Central memory CD8-positive, alpha-beta T cell (primary cell): Measurements from ENCODE around the gene STYK1.
A peak's percentile ranks its signal among the peaks of the same experiment; 100 is the strongest.

ENCODE experiments used
- ATAC-seq: fragments of 150-1000 bp; cut with Tn5 transposase; replicated peaks from 2 replicates; pipeline ENCODE4 v1.10.0; 2022; ENCODE audit warnings: mild to moderate bottlenecking, moderate FRiP score, moderate number of reproducible peaks; ENCODE audit not compliant: poor library complexity, severe bottlenecking; ENCODE audit errors: extremely low read depth
- DNase-seq, 2 donors: peaks; one replicate each; pipeline ENCODE4 v3.0.0; 2021; ENCODE audit warnings: low spot score in 2 of 2
- H3K27ac Mint-ChIP-seq: one replicate; pipeline ENCODE4 v1.8.0; 2022; ENCODE audit warnings: low read depth, mild to moderate bottlenecking, moderate library complexity, mixed read lengths
- H3K27me3 Mint-ChIP-seq: one replicate; pipeline ENCODE4 v1.8.0; 2022; ENCODE audit warnings: mixed read lengths
- H3K36me3 Mint-ChIP-seq: one replicate; pipeline ENCODE4 v1.8.0; 2022; ENCODE audit warnings: mild to moderate bottlenecking, moderate library complexity, mixed read lengths; ENCODE audit not compliant: insufficient read depth
- H3K4me1 Mint-ChIP-seq: one replicate; pipeline ENCODE4 v1.8.0; 2022; ENCODE audit warnings: mixed read lengths
- H3K4me3 Mint-ChIP-seq: one replicate; pipeline ENCODE4 v1.8.0; 2022; ENCODE audit warnings: mild to moderate bottlenecking, moderate library complexity, mixed read lengths
- H3K9me3 Mint-ChIP-seq: one replicate; pipeline ENCODE4 v1.8.0; 2022; ENCODE audit warnings: mixed read lengths

STYK1 gene, protein sequence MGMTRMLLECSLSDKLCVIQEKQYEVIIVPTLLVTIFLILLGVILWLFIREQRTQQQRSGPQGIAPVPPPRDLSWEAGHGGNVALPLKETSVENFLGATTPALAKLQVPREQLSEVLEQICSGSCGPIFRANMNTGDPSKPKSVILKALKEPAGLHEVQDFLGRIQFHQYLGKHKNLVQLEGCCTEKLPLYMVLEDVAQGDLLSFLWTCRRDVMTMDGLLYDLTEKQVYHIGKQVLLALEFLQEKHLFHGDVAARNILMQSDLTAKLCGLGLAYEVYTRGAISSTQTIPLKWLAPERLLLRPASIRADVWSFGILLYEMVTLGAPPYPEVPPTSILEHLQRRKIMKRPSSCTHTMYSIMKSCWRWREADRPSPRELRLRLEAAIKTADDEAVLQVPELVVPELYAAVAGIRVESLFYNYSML

DNA sequence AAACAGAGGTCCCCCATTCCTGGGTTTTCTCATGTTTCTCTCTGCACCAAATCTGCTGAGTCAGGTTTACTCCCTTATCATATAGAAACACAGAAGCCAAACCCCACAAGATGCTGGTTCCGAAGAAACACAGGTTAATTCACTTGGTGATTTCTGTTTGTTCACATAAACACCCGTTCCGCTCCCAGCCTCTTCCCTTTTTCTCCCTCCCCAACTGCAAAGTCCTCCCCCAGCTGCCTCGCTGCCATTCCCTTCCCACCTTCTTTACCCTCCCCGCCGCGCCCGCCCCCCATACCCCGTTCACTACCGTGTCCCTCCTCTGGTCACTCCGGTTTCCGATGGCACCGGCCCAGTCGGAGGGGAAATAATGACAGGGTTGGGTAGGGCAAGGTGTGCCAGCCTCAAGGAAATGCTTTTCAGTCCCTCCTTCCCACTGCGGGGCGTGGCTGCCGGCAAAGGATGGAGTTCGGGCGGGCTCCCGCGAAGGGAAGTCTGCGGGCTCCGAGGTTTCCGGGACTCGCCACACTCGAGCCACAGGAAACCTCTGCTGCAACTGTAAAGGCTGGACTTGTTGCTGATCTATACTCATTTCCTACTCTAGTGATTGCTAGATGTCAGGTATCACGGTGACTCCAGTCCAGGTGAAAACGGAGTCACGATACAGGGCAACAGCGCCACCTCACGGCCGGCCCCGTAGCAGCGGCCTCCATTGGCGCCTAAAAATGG, at the start of gene STYK1:
Gene STYK1 (minus strand): TSS at position 394 of the 726 bp plus-strand sequence. CDS start 39,434 bp downstream, outside the sequence.
- Mint-ChIP-seq H3K9me3 (no peaks in the 10 kb centered on the region), H3K27me3 (no peaks in the 10 kb centered on the region), H3K4me3 (peak within 1 kb of the TSS; percentile 85), H3K27ac (peak within 1 kb of the TSS; percentile 93), H3K4me1 (peaks cover 56% of the 10 kb centered on the region), H3K36me3 (peaks cover 17% of the 10 kb centered on the region)
- ATAC-seq = peak; percentile 61
- peak; percentile 76 to 77 for DNase-seq

DNA sequence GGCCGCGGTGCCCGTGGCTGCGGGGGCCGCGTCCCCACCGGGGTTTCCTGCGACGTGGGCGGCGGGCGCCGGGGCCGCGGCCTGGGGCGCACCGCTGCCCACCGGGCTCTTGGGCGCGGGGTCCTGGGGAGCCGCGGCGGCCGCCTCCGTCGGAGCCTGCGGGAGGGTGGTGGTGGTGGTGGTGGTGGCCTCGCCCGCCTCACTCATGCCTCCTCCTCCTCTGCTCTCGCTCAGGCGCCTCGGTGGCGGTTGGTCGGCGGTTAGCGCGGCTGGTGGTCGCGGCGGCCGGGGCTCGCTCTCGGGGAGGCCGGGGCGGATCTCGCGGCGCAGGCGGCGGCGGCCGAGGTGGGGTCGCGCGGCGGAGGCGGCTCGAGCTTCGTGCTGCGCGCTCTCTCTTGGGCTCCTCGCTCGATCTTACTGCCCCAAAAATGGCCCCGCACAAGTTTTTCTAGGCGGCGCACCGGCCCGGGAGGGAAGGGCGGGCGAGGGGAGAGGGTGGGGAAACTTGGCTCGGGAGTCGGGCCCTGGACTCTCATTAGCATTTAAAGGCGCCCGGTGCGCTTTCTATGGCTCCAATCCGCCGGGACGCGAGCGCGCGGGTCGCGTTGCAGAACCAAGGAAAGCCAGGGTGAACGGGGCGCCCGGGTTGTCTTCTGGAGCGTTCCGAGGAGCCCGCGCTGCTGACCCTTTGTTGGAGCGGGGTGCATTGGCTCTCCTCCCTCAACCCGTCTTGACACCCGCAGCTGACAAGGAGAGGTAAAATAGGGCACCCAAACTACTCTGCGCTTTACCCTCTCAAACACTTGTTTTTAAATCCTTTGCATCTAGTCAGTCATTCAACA, 49.3 kb upstream of the STYK1 start, which contains the start of gene YBX3:
Gene YBX3 (minus strand): TSS at position 419 of the 842 bp plus-strand sequence. CDS start 212 bp downstream, at position 207.
- no peaks in the 10 kb centered on the region for H3K9me3 Mint-ChIP-seq
- H3K4me1 Mint-ChIP-seq = peaks cover 22% of the 10 kb centered on the region
- ATAC-seq (peak; percentile 24), DNase-seq (peak; percentile 38 to 45)
- peaks cover 17% of the 10 kb centered on the region for H3K27me3 Mint-ChIP-seq
- H3K27ac Mint-ChIP-seq = peak within 1 kb of the TSS; percentile 95
- peaks cover 23% of the 10 kb centered on the region for H3K36me3 Mint-ChIP-seq
- H3K4me3 Mint-ChIP-seq = peak within 1 kb of the TSS; percentile 86

DNA sequence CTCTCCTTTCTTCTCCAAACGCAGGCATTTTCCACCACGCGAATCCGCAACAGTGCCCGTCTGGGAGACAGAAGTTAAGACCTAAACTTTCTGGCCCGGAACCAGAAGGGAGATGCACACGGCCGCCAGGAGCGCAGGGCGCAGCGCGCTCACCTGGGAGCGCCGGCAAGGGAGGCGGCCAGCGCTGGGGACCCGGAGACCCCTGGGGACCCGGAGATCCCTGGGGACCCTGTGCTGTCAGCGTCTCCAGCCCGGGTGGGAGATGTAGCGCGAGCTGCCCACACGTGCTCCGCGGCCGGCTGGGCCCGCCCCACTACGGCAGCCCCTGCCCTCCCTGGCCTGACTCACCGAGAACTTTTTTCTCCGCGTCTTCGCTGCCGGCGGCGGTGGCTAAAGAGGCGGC, 48.7 kb upstream of the STYK1 start:
- H3K9me3 Mint-ChIP-seq = no peaks in the 10 kb centered on the region
- H3K36me3 Mint-ChIP-seq = peaks cover 24% of the 10 kb centered on the region
- H3K27me3 Mint-ChIP-seq = peaks cover 11% of the 10 kb centered on the region
- ATAC-seq = peak; percentile 51
- H3K4me1 Mint-ChIP-seq = peaks cover 22% of the 10 kb centered on the region
- peak; percentile 41 to 44 for DNase-seq
- peak overlapping the region; percentile 95 for H3K27ac Mint-ChIP-seq
- H3K4me3 Mint-ChIP-seq = peak overlapping the region; percentile 86

DNA sequence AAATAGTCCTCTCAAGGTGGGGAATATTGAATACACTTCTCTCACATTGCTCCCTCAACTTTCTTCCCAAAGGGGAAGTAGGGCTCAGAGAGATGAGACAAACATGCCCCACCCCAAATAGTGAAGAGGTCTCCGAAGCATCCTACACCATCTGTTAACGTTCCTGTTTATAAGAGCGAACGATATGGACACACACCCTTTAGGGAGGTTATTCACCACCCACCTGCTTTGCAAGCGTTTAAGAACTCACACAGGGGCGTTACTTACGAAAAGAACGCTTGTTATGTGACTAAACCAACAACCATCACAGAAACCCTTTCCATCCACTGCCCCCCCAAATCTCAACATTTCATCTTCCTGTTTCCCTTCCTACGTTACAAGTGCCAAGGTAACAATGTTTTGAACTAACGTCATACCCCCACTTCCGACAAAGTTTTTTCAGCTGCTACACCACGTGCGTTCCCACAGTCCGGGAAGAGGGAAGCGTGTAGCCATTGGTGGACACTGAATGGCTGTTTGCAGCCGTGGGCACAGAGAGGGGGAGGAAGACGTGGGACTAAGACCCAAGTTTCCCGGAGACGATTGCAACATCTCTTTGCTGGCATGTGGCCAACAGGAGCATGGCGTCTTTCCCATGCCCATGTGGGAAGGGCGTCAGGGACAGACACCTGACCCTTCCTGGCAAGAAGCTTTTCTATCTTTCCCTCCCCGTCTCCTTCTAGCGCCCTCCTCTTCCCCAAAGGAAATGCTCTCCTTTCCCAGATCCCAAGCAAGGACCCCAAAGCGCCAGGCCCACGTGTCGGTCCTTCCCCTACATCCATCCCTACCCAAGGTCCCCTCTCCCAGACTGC, 48.0 kb upstream of the STYK1 start:
- H3K4me1 Mint-ChIP-seq = peaks cover 22% of the 10 kb centered on the region
- peak; percentile 53 to 81 for DNase-seq
- H3K4me3 Mint-ChIP-seq = peak overlapping the region; percentile 86

DNA sequence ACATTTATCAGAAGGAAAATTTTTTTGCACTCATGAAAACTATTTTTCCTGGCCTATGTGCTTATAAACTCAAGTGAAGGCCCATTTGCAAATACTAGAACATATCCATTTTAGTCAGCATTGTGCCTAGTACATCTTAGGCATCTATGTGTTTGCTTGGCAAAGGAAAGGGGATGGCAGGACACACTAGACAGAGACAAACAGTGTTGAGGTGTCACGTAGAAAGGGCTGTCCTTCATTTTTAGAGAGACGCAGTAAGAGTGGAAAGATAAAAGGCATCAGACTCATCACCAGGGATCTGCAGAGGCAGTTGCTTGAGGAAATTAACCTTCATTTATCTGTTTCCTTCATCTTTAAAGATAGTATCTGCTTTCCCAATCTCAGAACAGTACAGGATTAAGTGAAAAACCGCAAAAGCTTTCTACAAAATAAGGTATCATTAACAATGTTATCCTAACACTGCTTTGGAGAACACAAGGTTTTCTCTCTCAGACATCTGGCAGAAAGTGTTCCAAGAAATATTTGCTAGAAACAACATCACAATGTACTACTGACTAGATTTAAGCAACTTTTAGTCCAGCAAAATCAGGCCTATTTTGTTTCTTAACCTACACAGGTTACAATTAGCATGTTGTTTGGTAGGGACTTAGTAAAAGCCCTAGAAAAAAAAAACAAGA, 47.3 kb upstream of the STYK1 start:
- H3K4me1 Mint-ChIP-seq = peaks cover 22% of the 10 kb centered on the region
- H3K9me3 Mint-ChIP-seq = no peaks in the 10 kb centered on the region
- DNase-seq (no peak), ATAC-seq (no peak)
- H3K27me3 Mint-ChIP-seq = peaks cover 6% of the 10 kb centered on the region
- peaks cover 28% of the 10 kb centered on the region for H3K36me3 Mint-ChIP-seq
- H3K27ac Mint-ChIP-seq = peak overlapping the region; percentile 95
- H3K4me3 Mint-ChIP-seq = peak overlapping the region; percentile 86

More for the DNA sequence above, 48.0 kb upstream of the STYK1 start:
- peak overlapping the region; percentile 95 for H3K27ac Mint-ChIP-seq
- H3K36me3 Mint-ChIP-seq = peaks cover 25% of the 10 kb centered on the region
- peaks cover 10% of the 10 kb centered on the region for H3K27me3 Mint-ChIP-seq
- peak; percentile 74 for ATAC-seq
- no peaks in the 10 kb centered on the region for H3K9me3 Mint-ChIP-seq

DNA sequence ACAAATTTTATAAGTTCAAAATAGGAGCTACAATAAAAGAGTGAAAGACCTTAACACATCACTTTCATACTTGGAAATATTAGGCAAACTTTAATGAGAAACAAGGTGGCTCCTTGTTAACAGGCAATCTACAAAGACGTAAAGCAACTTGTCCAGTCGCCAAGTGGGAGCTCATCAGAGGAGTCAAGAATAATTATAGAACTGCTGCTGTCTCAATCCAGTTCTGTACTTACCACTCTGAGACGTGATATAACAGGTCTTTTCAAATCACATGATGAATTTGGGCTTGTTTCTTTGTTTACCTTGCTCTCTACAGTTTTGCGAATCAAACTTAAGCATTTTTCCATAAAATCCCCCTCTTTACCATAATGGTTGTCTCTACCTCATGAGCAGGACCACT, 45.6 kb upstream of the STYK1 start:
- H3K4me1 Mint-ChIP-seq = peaks cover 31% of the 10 kb centered on the region
- peaks cover 33% of the 10 kb centered on the region for H3K36me3 Mint-ChIP-seq
- no peak for ATAC-seq
- no peak for DNase-seq
- no peaks in the 10 kb centered on the region for H3K27me3 Mint-ChIP-seq
- no peak overlapping the region for H3K4me3 Mint-ChIP-seq
- H3K27ac Mint-ChIP-seq = no peak overlapping the region
- no peaks in the 10 kb centered on the region for H3K9me3 Mint-ChIP-seq

DNA sequence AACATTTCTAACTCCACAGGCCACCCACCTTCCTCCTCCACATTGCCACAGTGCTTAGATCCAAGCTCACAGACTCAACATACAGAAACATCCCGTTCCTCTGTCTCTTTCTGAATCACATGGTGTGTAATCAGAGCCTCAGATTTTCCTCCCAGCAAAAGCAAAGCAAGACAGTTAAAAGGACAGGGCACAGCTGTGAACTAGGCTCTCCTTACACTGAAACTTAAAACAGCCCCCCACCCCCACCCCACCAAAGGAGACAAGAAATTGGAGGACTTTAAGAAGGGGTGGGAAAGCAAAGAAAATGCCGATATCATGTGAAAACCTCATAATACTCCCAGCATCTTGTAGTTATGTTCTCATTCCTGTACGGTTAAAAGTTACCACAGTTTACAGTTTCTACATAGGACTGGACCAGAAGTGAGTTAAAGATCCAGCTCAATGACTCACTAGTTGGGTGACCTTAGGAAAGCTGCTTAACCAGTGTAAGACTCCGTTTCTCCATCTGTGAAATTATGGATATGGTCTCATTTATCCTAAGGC, 44.5 kb upstream of the STYK1 start:
- no peak overlapping the region for H3K27ac Mint-ChIP-seq
- no peak overlapping the region for H3K4me3 Mint-ChIP-seq
- peaks cover 26% of the 10 kb centered on the region for H3K4me1 Mint-ChIP-seq
- no peaks in the 10 kb centered on the region for H3K9me3 Mint-ChIP-seq
- peaks cover 36% of the 10 kb centered on the region for H3K36me3 Mint-ChIP-seq
- no peaks in the 10 kb centered on the region for H3K27me3 Mint-ChIP-seq
- ATAC-seq = no peak
- DNase-seq = no peak

DNA sequence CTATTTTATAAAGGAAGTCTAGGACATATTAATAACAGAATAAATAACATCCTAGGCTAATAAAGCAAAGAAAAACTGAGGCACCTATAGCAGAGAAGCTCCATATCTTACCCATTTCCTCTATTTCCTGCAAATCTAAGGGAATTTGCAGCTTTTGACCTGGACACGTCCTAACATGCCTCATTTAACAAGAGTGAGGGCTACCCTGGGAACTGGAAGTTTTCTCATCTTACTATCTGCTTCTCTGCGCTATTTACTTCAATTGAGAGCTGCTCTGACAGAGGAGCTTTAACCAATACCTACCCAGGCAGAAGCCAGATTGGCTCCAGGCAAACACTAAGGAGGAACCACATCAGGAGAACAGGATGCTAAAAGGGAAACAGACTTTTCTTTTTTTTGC, 43.6 kb upstream of the STYK1 start:
- DNase-seq (no peak), ATAC-seq (no peak)
- no peaks in the 10 kb centered on the region for H3K9me3 Mint-ChIP-seq
- H3K4me3 Mint-ChIP-seq = no peak overlapping the region
- H3K36me3 Mint-ChIP-seq = peaks cover 34% of the 10 kb centered on the region
- no peaks in the 10 kb centered on the region for H3K27me3 Mint-ChIP-seq
- H3K4me1 Mint-ChIP-seq = peaks cover 23% of the 10 kb centered on the region
- no peak overlapping the region for H3K27ac Mint-ChIP-seq

DNA sequence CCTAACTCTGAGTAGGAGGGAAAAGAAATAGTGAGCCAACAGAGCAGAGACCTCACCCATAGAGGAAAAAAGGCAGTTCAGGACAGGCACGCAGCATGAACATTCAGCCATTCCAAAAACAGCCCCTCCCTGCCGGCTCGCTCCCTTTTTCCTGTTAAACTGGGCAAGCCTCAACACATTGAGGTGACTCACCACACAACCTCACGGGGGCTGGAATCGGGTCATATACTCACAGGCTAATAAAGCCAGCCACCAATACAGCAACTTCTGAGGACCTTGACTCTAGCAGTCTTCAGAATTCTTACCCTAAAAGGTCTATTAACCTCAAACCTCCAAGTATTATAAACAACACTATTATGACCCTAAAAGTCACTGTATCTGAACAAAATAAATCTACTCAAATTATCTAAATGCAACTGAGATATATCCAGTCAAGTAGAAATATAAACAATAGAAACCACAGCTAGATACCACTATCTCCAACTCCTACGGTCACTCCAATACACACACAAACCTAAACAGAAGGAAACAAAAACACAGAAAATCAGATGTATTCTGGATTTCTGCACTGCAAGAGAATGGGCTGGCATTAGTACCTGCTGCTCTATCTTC, 43.0 kb upstream of the STYK1 start:
- peaks cover 17% of the 10 kb centered on the region for H3K4me1 Mint-ChIP-seq
- H3K27me3 Mint-ChIP-seq = no peaks in the 10 kb centered on the region
- no peaks in the 10 kb centered on the region for H3K9me3 Mint-ChIP-seq
- H3K36me3 Mint-ChIP-seq = peaks cover 32% of the 10 kb centered on the region
- H3K4me3 Mint-ChIP-seq = no peak overlapping the region
- DNase-seq (no peak), ATAC-seq (no peak)
- H3K27ac Mint-ChIP-seq = no peak overlapping the region

DNA sequence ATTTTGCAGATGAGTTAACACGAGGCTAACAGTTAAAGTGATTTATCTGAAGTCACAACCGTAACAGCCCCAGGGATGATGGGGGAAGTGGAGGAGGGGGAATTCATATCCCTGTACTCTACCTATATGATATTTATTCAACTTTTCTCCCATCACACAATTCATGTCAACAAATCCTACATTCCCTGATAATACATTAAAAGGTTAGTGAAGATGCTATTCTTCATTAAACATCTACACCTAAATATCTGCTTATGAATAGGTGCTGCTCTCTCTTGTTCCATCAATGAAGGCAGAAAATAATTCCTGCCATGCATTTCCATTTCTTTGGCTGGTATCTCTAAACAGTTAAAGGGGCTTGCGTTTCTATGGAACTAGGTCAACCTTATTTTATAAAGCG, 42.4 kb upstream of the STYK1 start:
- Mint-ChIP-seq H3K4me3 (no peak overlapping the region), H3K9me3 (no peaks in the 10 kb centered on the region), H3K27ac (no peak overlapping the region), H3K27me3 (no peaks in the 10 kb centered on the region), H3K4me1 (peaks cover 14% of the 10 kb centered on the region), H3K36me3 (peaks cover 32% of the 10 kb centered on the region)
- ATAC-seq = no peak
- no peak for DNase-seq

DNA sequence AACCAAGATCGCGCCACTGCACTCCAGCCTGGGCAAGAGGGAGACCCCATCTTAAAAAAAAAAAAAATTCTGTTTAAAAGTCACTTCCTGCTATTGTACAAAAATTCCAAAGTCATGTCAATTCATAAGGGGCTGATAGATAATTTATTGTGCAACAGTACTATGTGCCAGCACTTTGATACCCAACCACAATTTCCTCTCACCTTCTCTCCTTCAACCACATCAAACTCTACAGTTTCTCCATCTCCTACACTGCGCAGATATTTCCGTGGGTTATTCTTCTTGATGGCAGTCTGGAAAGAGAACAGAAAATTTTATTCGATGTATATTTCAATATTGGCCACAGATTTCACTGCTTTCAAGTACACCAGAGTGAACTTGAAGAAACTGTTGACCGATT, 41.6 kb upstream of the STYK1 start:
- DNase-seq (no peak), ATAC-seq (no peak)
- no peaks in the 10 kb centered on the region for H3K27me3 Mint-ChIP-seq
- no peak overlapping the region for H3K27ac Mint-ChIP-seq
- H3K4me1 Mint-ChIP-seq = peaks cover 9% of the 10 kb centered on the region
- peaks cover 32% of the 10 kb centered on the region for H3K36me3 Mint-ChIP-seq
- H3K9me3 Mint-ChIP-seq = no peaks in the 10 kb centered on the region
- H3K4me3 Mint-ChIP-seq = no peak overlapping the region
